Neural cell (in vitro differentiated cells): ENCODE measurements around the gene KIAA0513.

ENCODE experiments used
- CTCF ChIP-seq: fragments of 450-650 bp; IDR thresholded peaks from 2 replicates; pipeline ENCODE4 v1.5.1; 2014; ENCODE audit warnings: antibody characterized with exemption, mild to moderate bottlenecking, moderate library complexity; ENCODE audit not compliant: poor library complexity, severe bottlenecking
- EP300 ChIP-seq: fragments of 450-650 bp; conservative IDR thresholded peaks from 2 replicates; pipeline ENCODE4 v1.6.1; 2014; ENCODE audit warnings: antibody characterized with exemption, mild to moderate bottlenecking, moderate library complexity; ENCODE audit not compliant: poor library complexity, severe bottlenecking
- EZH2 ChIP-seq: fragments of 200-600, 300-800 bp; shearing (Covaris generic), sonication (generic); IDR thresholded peaks from 2 replicates; pipeline ENCODE4 v1.6.1; 2014; ENCODE audit warnings: antibody characterized with exemption, low read length, borderline replicate concordance, mild to moderate bottlenecking; ENCODE audit not compliant: insufficient read depth, poor library complexity, severe bottlenecking
- POLR2AphosphoS5 ChIP-seq: IDR thresholded peaks from 2 replicates; pipeline ENCODE4 v1.6.1; 2012
- TF ChIP-seq, protein P1 (sequence below): IDR thresholded peaks from 2 replicates; pipeline ENCODE4 v1.6.1; 2012; ENCODE audit warnings: borderline replicate concordance

DNA sequence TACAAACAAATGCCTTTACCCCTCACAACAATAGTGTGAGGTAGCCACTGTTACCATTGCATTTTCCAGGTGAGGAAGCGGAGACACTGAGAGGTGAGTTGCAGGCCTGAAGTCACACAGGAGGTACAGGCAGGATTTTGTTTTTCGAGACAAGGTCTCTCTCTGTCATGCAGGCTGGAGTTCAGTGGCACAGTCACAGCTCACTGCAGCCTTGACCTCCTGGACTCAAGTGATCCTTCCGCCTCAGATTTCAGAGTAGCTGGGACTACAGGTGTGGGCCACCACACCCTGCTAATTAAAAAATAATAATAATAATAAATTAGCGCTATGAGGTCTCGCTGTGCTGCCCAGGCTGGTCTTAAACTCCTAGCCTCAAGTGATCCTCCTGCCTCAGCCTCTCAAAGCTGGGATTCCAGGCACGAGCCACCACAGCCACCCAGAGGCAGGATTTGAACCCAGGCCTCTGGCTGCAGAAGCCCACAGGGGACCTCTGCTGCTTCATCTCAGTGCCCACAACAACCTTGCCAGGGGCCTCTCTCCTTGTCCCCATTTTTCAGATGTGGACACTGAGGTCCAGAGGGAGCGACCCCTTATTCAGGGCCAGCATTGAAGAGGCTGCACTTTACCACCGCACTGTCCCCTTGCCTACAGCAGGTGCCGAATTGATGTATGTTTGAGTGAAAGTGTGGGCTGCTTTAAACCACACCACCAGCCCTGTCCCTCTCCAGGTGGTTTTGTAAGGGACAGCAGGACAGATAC, 100.7 kb downstream of the KIAA0513 start:
- TF ChIP-seq EZH2 = no peak
- no peak for TF ChIP-seq CTCF
- TF ChIP-seq EP300 = no peak
- TF ChIP-seq, protein P1, sequence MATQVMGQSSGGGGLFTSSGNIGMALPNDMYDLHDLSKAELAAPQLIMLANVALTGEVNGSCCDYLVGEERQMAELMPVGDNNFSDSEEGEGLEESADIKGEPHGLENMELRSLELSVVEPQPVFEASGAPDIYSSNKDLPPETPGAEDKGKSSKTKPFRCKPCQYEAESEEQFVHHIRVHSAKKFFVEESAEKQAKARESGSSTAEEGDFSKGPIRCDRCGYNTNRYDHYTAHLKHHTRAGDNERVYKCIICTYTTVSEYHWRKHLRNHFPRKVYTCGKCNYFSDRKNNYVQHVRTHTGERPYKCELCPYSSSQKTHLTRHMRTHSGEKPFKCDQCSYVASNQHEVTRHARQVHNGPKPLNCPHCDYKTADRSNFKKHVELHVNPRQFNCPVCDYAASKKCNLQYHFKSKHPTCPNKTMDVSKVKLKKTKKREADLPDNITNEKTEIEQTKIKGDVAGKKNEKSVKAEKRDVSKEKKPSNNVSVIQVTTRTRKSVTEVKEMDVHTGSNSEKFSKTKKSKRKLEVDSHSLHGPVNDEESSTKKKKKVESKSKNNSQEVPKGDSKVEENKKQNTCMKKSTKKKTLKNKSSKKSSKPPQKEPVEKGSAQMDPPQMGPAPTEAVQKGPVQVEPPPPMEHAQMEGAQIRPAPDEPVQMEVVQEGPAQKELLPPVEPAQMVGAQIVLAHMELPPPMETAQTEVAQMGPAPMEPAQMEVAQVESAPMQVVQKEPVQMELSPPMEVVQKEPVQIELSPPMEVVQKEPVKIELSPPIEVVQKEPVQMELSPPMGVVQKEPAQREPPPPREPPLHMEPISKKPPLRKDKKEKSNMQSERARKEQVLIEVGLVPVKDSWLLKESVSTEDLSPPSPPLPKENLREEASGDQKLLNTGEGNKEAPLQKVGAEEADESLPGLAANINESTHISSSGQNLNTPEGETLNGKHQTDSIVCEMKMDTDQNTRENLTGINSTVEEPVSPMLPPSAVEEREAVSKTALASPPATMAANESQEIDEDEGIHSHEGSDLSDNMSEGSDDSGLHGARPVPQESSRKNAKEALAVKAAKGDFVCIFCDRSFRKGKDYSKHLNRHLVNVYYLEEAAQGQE = no peak
- TF ChIP-seq POLR2AphosphoS5 = no peak
